ENCODE results near the gene LIPG.
A peak's percentile ranks its signal among the peaks of the same experiment; 100 is the strongest.
"Not testable (repeated sequence)": the region's sequence is repeated elsewhere in the genome, so short reads cannot be mapped to it uniquely, and the experiment has no call there.

The LIPG gene

GRCh38 chr18:49546719-49547273 is 15.1 kb upstream of the LIPG start:
- DNase-seq, result no peak

GRCh38 chr18:49547701-49548100 is 14.2 kb upstream of the LIPG start:
- DNase-seq, result no peak

GRCh38 chr18:49548229-49548636 is 13.6 kb upstream of the LIPG start:
- no peak for DNase-seq

DNA sequence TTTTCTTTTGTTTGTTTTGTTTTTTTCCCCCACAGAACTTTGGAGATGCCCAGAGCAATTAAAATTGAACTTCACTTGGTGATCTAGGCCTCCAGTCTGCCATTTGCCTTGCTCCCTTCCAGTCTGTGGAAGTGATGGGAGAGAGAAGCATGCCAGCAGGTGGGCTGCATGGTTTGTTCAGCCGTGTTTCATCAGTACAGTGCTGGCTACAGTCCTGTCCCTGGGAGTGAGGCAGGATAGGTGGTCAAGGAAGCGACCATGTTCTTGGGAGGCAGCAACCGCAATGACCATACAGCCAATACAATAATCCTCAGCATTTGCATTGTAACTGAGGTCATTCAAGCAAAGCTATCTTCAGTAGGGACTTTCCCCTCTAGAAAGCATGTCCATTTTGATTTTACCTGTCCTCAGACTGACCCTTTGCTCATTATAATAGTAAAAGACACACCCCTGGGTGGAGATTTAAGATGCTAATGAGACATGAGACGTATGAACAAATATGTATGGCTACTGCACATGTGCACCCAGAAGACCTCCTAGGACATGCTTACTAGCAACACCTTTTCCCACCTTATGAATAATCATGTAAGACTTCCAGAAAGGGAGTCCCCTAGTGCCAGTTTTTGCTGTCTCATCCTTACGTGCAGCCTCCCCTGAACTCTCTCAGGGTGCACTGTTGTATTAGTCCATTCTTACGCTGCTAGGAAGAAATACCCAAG is 11.1 kb upstream of the LIPG start:
- no peak for DNase-seq

- DNase-seq, result no peak
Observed at GRCh38 chr18:49553003-49553402, 8.9 kb upstream of the LIPG start.

- no peak for DNase-seq
Observed at GRCh38 chr18:49555641-49556040, 6.2 kb upstream of the LIPG start.

- no peak for DNase-seq
Observed at GRCh38 chr18:49558356-49558755, 3.5 kb upstream of the LIPG start.

- DNase-seq, result not testable (repeated sequence)
Observed at GRCh38 chr18:49559326-49559931, 2.4 kb upstream of the LIPG start.

- no peak for DNase-seq
Observed at GRCh38 chr18:49560277-49560623, 1.6 kb upstream of the LIPG start.

GRCh38 chr18:49560624-49561288 is 1.1 kb upstream of the LIPG start:
- no peak for DNase-seq

GRCh38 chr18:49562481-49563129 is 748 bp downstream of the LIPG start:
- DNase-seq, result no peak

GRCh38 chr18:49563130-49563540 is 1.3 kb downstream of the LIPG start:
- no peak for DNase-seq

- no peak for DNase-seq
Observed at GRCh38 chr18:49563701-49564517, 2.1 kb downstream of the LIPG start.

DNA sequence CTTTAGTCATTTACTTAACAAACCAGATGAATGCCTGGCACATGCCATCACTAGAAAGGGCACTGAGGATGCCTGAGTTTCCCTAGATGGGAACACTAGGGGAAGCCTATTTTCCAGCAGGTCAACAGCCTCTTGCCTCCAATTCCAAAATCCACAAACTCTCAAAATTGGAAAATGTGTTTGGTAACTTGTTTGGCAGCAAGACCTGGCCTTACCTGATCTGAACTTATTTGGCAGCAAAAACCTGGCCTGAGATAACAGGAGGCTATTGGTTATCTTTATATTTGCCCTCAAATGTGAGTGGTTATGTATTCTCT is 2.6 kb downstream of the LIPG start:
- no peak for DNase-seq

DNA sequence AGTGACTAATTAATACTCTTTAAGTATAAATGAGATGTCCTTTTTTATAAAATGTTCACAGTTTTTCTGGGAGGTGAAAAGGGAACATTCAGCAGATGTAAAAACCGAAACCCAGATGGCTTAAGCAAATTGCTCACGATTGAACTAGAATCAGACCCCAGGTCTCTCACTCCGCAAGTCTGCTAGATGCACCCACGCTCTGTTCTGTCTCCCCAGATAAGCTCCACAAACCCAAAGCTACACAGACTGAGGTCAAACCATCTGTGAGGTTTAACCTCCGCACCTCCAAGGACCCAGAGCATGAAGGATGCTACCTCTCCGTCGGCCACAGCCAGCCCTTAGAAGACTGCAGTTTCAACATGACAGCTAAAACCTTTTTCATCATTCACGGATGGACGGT is 3.2 kb downstream of the LIPG start:
- no peak for DNase-seq

DNA sequence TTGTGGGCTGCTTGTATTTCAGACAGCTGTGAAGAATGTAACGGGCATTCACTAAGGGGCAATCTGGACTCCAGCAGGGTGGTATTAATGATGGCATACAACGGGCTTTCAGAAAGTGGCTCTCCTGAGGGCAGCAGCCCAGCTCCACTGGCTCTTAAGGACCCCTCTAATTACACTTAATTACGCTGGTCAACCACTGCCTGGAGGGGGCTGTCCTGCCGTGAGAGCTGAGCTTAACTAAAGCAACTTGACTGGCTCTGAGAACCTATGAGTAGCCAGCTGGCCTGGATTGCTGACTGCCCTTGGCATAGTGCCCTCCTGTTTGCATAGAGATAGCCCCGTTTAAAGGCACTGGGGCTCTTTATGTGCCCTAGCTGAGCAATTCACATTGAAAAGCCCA is 3.8 kb downstream of the LIPG start:
- peak; percentile 97 for DNase-seq

DNA sequence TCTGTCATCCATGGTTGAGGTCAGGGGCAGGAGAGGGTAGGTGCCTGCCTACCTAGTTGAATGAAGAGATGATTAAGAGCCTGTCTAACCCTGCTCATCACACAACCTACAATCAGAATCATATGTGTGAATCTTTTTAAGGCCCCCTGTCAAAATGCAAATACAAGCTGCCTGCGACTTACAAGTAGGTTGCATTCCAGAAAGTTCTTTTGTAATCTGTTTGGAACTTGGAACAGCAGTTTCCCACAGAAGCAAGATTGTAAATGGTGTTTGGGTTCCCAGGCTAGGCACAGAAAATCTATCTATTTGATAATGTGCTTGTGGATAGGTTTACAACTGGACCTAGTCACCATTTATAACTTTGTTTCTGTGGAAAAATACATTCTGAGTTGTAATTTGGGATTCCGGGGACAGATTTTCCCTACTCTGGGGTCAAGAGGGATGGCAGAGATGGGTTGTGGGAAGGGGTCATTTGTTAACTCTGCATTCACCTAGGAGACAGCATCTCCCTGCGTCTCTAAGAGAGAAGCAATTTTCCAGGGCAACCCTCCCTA is 4.4 kb downstream of the LIPG start:
- no peak for DNase-seq

- no peak for DNase-seq
Observed at GRCh38 chr18:49566985-49567384, 5.1 kb downstream of the LIPG start.

GRCh38 chr18:49569724-49570123 is 7.9 kb downstream of the LIPG start:
- no peak for DNase-seq

GRCh38 chr18:49570836-49571235 is 9.0 kb downstream of the LIPG start:
- DNase-seq, result no peak

DNA sequence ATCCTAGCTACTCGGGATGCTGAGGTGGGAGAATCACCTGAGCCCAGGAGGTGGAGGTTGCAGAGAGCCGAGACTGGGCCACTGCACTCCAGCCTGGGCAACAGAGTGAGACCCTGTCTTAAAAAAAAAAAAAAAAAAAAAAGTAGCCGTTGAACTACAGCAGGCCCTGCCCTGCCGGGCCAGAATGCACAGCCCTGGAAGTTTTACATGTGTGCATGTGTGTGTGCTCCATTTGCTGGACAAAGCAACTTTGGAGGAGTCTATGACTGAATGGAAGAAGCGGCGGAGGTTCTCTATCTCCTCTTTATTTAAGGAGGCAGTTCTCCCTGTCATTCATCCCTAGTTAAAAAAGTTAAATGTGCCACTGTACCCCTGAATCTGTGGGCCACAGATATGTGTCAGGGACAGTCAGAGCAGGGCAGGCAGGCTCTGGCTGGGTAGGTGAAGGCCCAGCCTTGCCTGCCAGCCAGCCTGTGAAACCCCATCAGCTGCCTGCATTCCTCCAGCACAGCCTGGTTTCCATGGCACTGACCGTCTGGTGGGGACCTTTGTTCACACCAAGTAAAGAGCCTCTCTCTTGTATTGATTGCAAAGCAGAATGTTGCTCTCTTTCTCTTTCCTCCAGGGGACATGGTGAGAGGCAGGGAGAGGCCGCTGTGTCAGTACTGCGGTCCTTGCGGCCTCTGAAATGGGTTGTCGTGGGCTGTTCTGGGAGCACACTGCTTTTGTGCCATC is 10.9 kb downstream of the LIPG start:
- no peak for DNase-seq

DNA sequence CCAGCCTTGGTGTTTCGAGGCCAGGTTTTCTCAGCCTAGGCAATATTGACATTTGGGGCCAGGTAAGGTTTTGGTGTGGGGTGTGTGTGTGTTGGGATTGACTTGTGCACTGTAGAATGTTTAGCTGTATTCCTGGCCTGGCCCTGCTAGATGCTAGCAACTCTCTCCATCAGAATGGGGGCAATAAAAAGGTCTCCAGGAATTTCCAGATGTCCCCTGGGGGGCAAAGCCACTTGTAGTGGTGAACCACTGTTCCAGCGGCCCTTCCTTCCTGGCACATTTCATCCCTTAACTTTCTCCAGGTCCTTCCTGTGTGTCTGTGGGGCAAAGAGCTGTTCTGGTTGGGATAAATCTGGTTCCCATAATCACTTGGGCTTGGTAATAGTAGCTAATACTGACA is 12.0 kb downstream of the LIPG start:
- no peak for DNase-seq
